Stimulated activated CD4-positive, alpha-beta T cell treated with anti-CD3 and anti-CD28 coated beads, TNF-alpha, amount 100 ng/mL, for 4 hours (primary cell): ENCODE data around the gene RC3H2.

ENCODE experiments used
- DNase-seq, 3 experiments: peaks; one replicate each; pipeline ENCODE4 v3.0.0-alpha.2; 2020; ENCODE audit warnings: low read depth in 3 of 3

Gene RC3H2

DNA sequence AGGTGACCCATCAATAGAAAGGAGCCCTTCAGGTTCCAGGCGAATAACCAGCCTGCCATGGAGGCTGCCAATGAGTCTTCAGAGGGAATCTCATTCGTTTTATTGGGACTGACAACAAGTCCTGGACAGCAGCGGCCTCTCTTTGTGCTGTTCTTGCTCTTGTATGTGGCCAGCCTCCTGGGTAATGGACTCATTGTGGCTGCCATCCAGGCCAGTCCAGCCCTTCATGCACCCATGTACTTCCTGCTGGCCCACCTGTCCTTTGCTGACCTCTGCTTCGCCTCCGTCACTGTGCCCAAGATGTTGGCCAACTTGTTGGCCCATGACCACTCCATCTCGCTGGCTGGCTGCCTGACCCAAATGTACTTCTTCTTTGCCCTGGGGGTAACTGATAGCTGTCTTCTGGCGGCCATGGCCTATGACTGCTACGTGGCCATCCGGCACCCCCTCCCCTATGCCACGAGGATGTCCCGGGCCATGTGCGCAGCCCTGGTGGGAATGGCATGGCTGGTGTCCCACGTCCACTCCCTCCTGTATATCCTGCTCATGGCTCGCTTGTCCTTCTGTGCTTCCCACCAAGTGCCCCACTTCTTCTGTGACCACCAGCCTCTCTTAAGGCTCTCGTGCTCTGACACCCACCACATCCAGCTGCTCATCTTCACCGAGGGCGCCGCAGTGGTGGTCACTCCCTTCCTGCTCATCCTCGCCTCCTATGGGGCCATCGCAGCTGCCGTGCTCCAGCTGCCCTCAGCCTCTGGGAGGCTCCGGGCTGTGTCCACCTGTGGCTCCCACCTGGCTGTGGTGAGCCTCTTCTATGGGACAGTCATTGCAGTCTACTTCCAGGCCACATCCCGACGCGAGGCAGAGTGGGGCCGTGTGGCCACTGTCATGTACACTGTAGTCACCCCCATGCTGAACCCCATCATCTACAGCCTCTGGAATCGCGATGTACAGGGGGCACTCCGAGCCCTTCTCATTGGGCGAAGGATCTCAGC, 104.8 kb downstream of the RC3H2 start, which contains the start of gene OR1K1:
OR1K1 (plus strand) TSS at position 58 of the 995 bp plus-strand sequence; CDS start at position 58, 0 bp downstream.
- DNase-seq: no peak

DNA sequence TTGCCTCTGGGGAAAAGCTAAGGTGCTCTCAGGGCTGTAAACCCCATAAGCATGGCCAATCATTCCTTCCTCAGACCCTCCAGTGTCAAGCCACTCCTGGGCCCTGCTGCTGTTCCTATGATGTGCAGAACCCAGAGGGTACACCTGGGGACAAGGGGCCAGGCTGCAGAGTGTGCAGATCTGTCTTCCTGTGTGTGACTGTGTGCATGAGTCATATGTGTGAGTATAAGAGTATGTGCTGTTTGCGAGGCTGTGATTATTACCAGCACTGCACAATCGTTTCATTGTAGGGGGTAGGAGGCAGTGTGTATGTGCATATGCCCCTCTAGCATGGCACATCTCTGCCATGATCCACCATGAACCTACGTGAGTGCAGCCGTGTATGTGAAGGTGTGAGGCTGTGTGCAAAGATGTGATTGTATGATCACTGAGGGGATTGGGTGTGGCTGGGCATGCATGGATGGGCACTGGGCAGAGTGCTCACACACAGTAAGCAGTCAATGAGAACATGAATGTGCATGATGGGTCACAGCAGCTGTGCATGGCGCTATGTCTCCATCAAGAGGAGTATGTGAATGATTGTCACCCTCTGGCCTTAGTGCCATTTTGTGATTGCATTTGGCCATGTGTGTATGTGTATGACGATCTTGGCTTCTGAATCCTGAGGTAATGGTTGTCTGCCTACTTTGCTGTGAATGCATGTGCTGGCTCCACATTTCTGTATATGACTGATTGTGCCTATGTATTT, 107.7 kb downstream of the RC3H2 start:
- no peak for DNase-seq
